ENCODE measurements around the gene ITGA3. TPM values are rescaled to one million over a fixed set of nuclear protein-coding genes. Genes with fewer than 3 reads are reported as not detected.

The ITGA3 gene
- total RNA-seq, 2 donors from 2014 or later = 26.5 to 35.9 TPM

- ATAC-seq = no peak
- intact Hi-C loops (cut with DNase I) = loop anchor here (10.0 kb wide), 2 partner anchors 51 to 61 kb away; partner anchors contain the start of gene SGCA (in 1 of the 2)
- DNase-seq = no peak
Measured at GRCh38 chr17:50113624-50114320, 57.9 kb downstream of the ITGA3 start.

- ATAC-seq (no peak), DNase-seq (no peak)
- intact Hi-C loops (cut with DNase I) = loop anchor here (10.0 kb wide), 2 partner anchors 50 to 60 kb away; partner anchors contain the start of gene SGCA (in 1 of the 2)
Measured at GRCh38 chr17:50114401-50114800, 58.5 kb downstream of the ITGA3 start.

- intact Hi-C loops (cut with DNase I) = loop anchor here (10.0 kb wide), 2 partner anchors 50 to 60 kb away; partner anchors contain the start of gene SGCA (in 1 of the 2)
- ATAC-seq = no peak
- DNase-seq = no peak
Measured at GRCh38 chr17:50114849-50115357, 59.0 kb downstream of the ITGA3 start.

- ATAC-seq (no peak), DNase-seq (no peak)
- intact Hi-C loops (cut with DNase I) = loop anchor here (10.0 kb wide), 2 partner anchors 49 to 59 kb away; partner anchors contain the start of gene SGCA (in 1 of the 2)
Measured at GRCh38 chr17:50115756-50116155, 59.8 kb downstream of the ITGA3 start.

GRCh38 chr17:50117202-50118051 is 61.5 kb downstream of the ITGA3 start:
- DNase-seq (peak; percentile 69), ATAC-seq (peak; percentile 58 to 72)
- intact Hi-C loops (cut with DNase I) = loop anchor here (10.0 kb wide), 2 partner anchors 47 to 57 kb away; partner anchors contain the start of gene SGCA (in 1 of the 2)

- ATAC-seq (peak in 1 of 2 donors; percentile 1), DNase-seq (no peak)
- intact Hi-C loops (cut with DNase I) = loop anchor here (10.0 kb wide), 2 partner anchors 47 to 57 kb away; partner anchors contain the start of gene SGCA (in 1 of the 2)
Measured at GRCh38 chr17:50118076-50118827, 62.3 kb downstream of the ITGA3 start.

GRCh38 chr17:50118828-50119218 is 62.9 kb downstream of the ITGA3 start:
- ATAC-seq = no peak
- no peak for DNase-seq
- intact Hi-C loops (cut with DNase I) = loop anchor here (10.0 kb wide), 2 partner anchors 46 to 56 kb away; partner anchors contain the start of gene SGCA (in 1 of the 2)

- DNase-seq = no peak
- no peak for ATAC-seq
- intact Hi-C loops (cut with DNase I) = no loop called here
Measured at GRCh38 chr17:50120475-50121253, 64.8 kb downstream of the ITGA3 start.

GRCh38 chr17:50122945-50123344 is 67.0 kb downstream of the ITGA3 start:
- intact Hi-C loops (cut with DNase I) = no loop called here
- DNase-seq (no peak), ATAC-seq (no peak)

- ATAC-seq = peak in 1 of 2 donors; percentile 28
- no peak for DNase-seq
- intact Hi-C loops (cut with DNase I) = no loop called here
Measured at GRCh38 chr17:50123649-50124349, 67.9 kb downstream of the ITGA3 start.

- ATAC-seq (no peak), DNase-seq (no peak)
- intact Hi-C loops (cut with DNase I) = no loop called here
Measured at GRCh38 chr17:50125420-50125997, 69.6 kb downstream of the ITGA3 start.

- ATAC-seq (no peak), DNase-seq (no peak)
- intact Hi-C loops (cut with DNase I) = no loop called here
Measured at GRCh38 chr17:50127697-50128361, 71.9 kb downstream of the ITGA3 start.

GRCh38 chr17:50128441-50129352 is 72.8 kb downstream of the ITGA3 start:
- intact Hi-C loops (cut with DNase I) = no loop called here
- no peak for DNase-seq
- no peak for ATAC-seq

GRCh38 chr17:50129353-50129727 is 73.4 kb downstream of the ITGA3 start:
- no peak for DNase-seq
- ATAC-seq = peak in 1 of 2 donors; percentile 1
- intact Hi-C loops (cut with DNase I) = no loop called here

- intact Hi-C loops (cut with DNase I) = no loop called here
- ATAC-seq (peak; percentile 29 to 53), DNase-seq (no peak)
Measured at GRCh38 chr17:50129728-50130558, 74.0 kb downstream of the ITGA3 start, which contains the start of gene SAMD14. SAMD14 (minus strand) TSS chr17:50130160; CDS start chr17:50124959, 5,201 bp downstream.

All from left cardiac atrium (tissue), 4 donors.